ENCODE measurements around the gene MGST2.

MGST2 gene

DNA sequence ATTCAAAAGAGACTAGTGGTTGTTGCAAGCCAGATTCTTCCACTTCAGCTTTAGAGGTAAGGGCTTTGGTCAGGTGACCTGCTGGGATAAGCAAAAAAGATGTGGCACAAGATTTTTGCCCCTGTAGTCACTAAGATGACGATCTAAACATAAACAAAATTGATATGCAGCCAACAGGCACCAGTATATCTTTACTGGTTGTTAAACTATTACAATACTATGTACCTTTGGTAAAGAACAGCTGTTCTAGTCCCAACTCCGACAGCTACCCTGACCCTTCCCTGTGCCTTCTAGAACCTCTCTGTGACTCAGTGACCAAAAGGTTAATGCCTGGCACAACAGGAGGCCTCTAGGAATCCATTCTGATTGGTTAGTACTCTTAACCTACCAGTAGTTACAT, 59.6 kb downstream of the MGST2 start:
- no peak overlapping the region for H3K4me3 ChIP-seq (ENCODE audit: low read depth, low read length)
- no peak for DNase-seq (ENCODE audit: low read depth)
- TF ChIP-seq, protein P1, sequence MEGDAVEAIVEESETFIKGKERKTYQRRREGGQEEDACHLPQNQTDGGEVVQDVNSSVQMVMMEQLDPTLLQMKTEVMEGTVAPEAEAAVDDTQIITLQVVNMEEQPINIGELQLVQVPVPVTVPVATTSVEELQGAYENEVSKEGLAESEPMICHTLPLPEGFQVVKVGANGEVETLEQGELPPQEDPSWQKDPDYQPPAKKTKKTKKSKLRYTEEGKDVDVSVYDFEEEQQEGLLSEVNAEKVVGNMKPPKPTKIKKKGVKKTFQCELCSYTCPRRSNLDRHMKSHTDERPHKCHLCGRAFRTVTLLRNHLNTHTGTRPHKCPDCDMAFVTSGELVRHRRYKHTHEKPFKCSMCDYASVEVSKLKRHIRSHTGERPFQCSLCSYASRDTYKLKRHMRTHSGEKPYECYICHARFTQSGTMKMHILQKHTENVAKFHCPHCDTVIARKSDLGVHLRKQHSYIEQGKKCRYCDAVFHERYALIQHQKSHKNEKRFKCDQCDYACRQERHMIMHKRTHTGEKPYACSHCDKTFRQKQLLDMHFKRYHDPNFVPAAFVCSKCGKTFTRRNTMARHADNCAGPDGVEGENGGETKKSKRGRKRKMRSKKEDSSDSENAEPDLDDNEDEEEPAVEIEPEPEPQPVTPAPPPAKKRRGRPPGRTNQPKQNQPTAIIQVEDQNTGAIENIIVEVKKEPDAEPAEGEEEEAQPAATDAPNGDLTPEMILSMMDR (IDR thresholded peaks at IDR 0.05; ENCODE audit: low read depth, low read length), result no peak
- TF ChIP-seq POLR2A (IDR thresholded peaks at IDR 0.05; ENCODE audit: extremely low read depth, insufficient read length), result no peak
- no peak for TF ChIP-seq MYC (IDR thresholded peaks at IDR 0.05; ENCODE audit: low read depth, low read length)
- TF ChIP-seq, protein P2, sequence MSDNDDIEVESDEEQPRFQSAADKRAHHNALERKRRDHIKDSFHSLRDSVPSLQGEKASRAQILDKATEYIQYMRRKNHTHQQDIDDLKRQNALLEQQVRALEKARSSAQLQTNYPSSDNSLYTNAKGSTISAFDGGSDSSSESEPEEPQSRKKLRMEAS (IDR thresholded peaks at IDR 0.05; ENCODE audit: low read depth, low read length), result no peak

DNA sequence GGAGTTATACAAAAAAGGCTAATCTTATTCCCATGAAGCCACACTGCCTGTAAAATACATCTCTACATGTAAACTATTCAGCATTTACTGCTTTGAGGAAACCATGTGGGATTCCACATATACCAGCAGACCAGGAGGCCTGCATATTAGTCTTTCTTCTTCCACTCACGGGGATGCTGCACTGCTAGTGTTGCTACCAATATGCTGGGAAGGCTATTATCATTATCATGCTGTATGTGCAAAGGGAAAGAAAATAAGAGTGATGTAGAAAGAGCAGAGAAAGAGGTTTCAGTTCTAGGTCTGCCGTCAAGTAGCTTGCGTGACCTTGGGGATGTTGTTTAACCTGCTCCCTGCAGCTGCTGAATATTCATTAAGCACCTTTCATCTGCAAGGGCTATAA, 61.0 kb downstream of the MGST2 start:
- H3K4me3 ChIP-seq (ENCODE audit: low read depth, low read length), result no peak overlapping the region
- TF ChIP-seq MYC (IDR thresholded peaks at IDR 0.05; ENCODE audit: low read depth, low read length) (no peak), POLR2A (IDR thresholded peaks at IDR 0.05; ENCODE audit: extremely low read depth, insufficient read length) (no peak)
- TF ChIP-seq, protein P2 (IDR thresholded peaks at IDR 0.05; ENCODE audit: low read depth, low read length), result no peak
- TF ChIP-seq, protein P1 (IDR thresholded peaks at IDR 0.05; ENCODE audit: low read depth, low read length), result no peak
- no peak for DNase-seq (ENCODE audit: low read depth)

DNA sequence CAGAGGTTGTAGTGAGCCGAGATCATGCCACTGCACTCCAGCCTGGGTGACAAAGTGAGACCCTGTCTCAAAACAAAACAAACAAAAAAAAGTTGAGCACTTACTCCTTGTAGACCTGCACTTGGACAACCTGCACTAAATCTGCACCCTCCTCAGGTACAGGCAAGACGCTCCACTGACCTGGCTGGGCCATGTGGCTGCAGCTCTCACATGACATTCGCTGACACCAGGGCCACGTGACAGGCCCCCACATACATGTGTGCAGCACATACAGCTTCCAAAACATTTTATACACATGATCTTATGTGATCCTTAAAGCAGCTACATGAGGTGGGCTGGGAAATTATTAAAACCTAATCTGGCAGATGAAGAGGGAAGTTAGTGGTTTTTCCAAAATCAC, 62.5 kb downstream of the MGST2 start:
- no peak for DNase-seq (ENCODE audit: low read depth)
- no peak overlapping the region for H3K4me3 ChIP-seq (ENCODE audit: low read depth, low read length)
- TF ChIP-seq MYC (IDR thresholded peaks at IDR 0.05; ENCODE audit: low read depth, low read length) (no peak), POLR2A (IDR thresholded peaks at IDR 0.05; ENCODE audit: extremely low read depth, insufficient read length) (no peak)
- TF ChIP-seq, protein P1 (IDR thresholded peaks at IDR 0.05; ENCODE audit: low read depth, low read length), result no peak
- TF ChIP-seq, protein P2 (IDR thresholded peaks at IDR 0.05; ENCODE audit: low read depth, low read length), result no peak

DNA sequence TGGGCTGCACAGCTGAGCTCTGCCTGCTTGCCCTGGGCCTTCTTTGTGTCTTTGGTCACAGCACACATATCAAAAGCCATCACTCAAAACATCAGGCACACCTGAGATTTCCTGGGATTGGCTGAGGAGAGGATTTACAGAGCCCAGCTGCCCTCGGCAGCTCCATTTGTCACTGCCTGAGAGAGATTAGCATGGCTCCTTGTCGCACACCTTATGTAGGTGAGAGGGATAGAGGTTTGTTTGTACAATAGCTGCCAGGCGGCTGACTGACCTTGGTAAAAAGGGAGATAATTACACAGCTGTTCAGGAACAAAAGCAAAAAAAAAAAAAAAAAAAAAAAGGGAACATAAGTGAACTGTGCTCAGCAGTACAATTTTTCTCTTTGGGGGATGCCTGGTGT, 63.2 kb downstream of the MGST2 start:
- no peak overlapping the region for H3K4me3 ChIP-seq (ENCODE audit: low read depth, low read length)
- no peak for TF ChIP-seq POLR2A (IDR thresholded peaks at IDR 0.05; ENCODE audit: extremely low read depth, insufficient read length)
- TF ChIP-seq, protein P2 (IDR thresholded peaks at IDR 0.05; ENCODE audit: low read depth, low read length), result no peak
- no peak for TF ChIP-seq MYC (IDR thresholded peaks at IDR 0.05; ENCODE audit: low read depth, low read length)
- TF ChIP-seq, protein P1 (IDR thresholded peaks at IDR 0.05; ENCODE audit: low read depth, low read length), result no peak
- DNase-seq (ENCODE audit: low read depth), result no peak

DNA sequence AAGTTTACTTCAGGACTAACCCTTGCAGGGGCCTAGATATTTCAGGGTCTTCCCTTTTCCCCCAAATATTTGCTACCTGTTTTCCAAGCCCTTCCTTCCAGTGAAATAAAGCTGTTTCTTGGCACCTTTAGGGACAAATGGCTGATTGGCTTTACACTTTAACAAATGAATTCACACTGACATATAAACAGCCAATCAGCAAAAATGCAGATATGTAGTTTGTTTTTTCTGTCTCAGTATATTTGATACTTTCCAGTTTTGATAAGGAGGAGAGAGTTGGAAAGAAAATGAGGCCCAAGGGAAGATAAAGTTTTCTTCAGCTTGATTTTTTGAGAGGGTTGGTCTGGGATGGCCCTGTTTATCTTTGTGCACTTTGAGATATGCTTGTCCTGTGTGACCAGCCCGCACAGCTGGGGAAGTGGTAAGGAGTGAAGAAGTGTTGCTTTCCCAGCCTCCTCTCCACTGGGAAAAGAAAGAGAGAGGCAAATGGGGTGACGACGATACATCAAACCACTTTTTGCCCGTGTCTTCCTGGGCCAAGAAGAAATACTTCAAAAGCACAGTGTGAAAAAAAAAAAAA, 67.5 kb downstream of the MGST2 start:
- no peak for DNase-seq (ENCODE audit: low read depth)
- no peak for TF ChIP-seq MYC (IDR thresholded peaks at IDR 0.05; ENCODE audit: low read depth, low read length)
- TF ChIP-seq, protein P2 (IDR thresholded peaks at IDR 0.05; ENCODE audit: low read depth, low read length), result no peak
- TF ChIP-seq, protein P1 (IDR thresholded peaks at IDR 0.05; ENCODE audit: low read depth, low read length), result no peak
- TF ChIP-seq POLR2A (IDR thresholded peaks at IDR 0.05; ENCODE audit: extremely low read depth, insufficient read length), result no peak
- no peak overlapping the region for H3K4me3 ChIP-seq (ENCODE audit: low read depth, low read length)
